ENCODE results near the gene ELP4.

GRCh38 chr11:31814176-31814868 lies 304.8 kb downstream of the ELP4 start:
- TF ChIP-seq CTCF (conservative IDR thresholded peaks at IDR 0.05) (no peak), ZFX (IDR thresholded peaks at IDR 0.05) (no peak)
